SK-N-SH (cell line): ENCODE results near the gene TRIP11.

ENCODE experiments used
- FOXM1 ChIP-seq: IDR thresholded peaks from 2 replicates; pipeline ENCODE4 v1.4.0; 2012; ENCODE audit warnings: low read depth, mild to moderate bottlenecking
- MAX ChIP-seq: IDR thresholded peaks from 2 replicates; pipeline ENCODE4 v1.4.0; 2012; ENCODE audit warnings: low read depth
- POLR2AphosphoS5 ChIP-seq: IDR thresholded peaks from 2 replicates; pipeline ENCODE4 v1.6.1; 2012; ENCODE audit warnings: low read depth, low read length
- RAD21 ChIP-seq: IDR thresholded peaks from 2 replicates; pipeline ENCODE4 v1.6.1; 2012; ENCODE audit warnings: mild to moderate bottlenecking, low read length
- RXRA ChIP-seq: IDR thresholded peaks from 2 replicates; pipeline ENCODE4 v1.4.0; 2012; ENCODE audit warnings: low read depth, mild to moderate bottlenecking, borderline replicate concordance
- TEAD4 ChIP-seq: IDR thresholded peaks from 2 replicates; pipeline ENCODE4 v1.4.0; 2012; ENCODE audit warnings: mild to moderate bottlenecking, borderline replicate concordance; ENCODE audit not compliant: insufficient read depth
- USF2 ChIP-seq: fragments of 150-350 bp; IDR thresholded peaks from 2 replicates; pipeline ENCODE4 v1.6.1; 2017; ENCODE audit warnings: antibody characterized with exemption, low read length, low read depth, borderline replicate concordance
- YY1 ChIP-seq: IDR thresholded peaks from 2 replicates; pipeline ENCODE4 v1.4.0; 2012; ENCODE audit warnings: low read depth, mild to moderate bottlenecking
- TF ChIP-seq, protein P1 (sequence below): fragments of 200-600 bp; sonication (generic); IDR thresholded peaks from 2 replicates; pipeline ENCODE4 v1.6.1; 2017; ENCODE audit warnings: antibody characterized with exemption, mild to moderate bottlenecking, moderate library complexity
- TF ChIP-seq, protein P2 (sequence below): IDR thresholded peaks from 2 replicates; pipeline ENCODE4 v1.4.0; 2012; ENCODE audit warnings: low read depth, borderline replicate concordance

GRCh38 chr14:92004062-92004461 is 35.8 kb downstream of the TRIP11 start:
- TF ChIP-seq YY1 (no peak), USF2 (no peak), MAX (no peak), RAD21 (no peak), TEAD4 (no peak), RXRA (no peak), FOXM1 (no peak), POLR2AphosphoS5 (no peak)
- TF ChIP-seq, protein P1, sequence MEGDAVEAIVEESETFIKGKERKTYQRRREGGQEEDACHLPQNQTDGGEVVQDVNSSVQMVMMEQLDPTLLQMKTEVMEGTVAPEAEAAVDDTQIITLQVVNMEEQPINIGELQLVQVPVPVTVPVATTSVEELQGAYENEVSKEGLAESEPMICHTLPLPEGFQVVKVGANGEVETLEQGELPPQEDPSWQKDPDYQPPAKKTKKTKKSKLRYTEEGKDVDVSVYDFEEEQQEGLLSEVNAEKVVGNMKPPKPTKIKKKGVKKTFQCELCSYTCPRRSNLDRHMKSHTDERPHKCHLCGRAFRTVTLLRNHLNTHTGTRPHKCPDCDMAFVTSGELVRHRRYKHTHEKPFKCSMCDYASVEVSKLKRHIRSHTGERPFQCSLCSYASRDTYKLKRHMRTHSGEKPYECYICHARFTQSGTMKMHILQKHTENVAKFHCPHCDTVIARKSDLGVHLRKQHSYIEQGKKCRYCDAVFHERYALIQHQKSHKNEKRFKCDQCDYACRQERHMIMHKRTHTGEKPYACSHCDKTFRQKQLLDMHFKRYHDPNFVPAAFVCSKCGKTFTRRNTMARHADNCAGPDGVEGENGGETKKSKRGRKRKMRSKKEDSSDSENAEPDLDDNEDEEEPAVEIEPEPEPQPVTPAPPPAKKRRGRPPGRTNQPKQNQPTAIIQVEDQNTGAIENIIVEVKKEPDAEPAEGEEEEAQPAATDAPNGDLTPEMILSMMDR = no peak
- TF ChIP-seq, protein P2, sequence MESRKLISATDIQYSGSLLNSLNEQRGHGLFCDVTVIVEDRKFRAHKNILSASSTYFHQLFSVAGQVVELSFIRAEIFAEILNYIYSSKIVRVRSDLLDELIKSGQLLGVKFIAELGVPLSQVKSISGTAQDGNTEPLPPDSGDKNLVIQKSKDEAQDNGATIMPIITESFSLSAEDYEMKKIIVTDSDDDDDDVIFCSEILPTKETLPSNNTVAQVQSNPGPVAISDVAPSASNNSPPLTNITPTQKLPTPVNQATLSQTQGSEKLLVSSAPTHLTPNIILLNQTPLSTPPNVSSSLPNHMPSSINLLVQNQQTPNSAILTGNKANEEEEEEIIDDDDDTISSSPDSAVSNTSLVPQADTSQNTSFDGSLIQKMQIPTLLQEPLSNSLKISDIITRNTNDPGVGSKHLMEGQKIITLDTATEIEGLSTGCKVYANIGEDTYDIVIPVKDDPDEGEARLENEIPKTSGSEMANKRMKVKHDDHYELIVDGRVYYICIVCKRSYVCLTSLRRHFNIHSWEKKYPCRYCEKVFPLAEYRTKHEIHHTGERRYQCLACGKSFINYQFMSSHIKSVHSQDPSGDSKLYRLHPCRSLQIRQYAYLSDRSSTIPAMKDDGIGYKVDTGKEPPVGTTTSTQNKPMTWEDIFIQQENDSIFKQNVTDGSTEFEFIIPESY = no peak
